HFF-Myc (cell line): Measurements from ENCODE around the gene SLX9.
A peak's percentile ranks its signal among the peaks of the same experiment; 100 is the strongest.

Experiments used
- DNase-seq: peaks from one replicate; pipeline ENCODE4 v3.0.0-alpha.2; 2011; ENCODE audit warnings: low read depth; ENCODE audit errors: extremely low read depth
- H3K4me3 ChIP-seq: replicated peaks from 2 replicates; pipeline ENCODE4 v1.5.1; 2011; ENCODE audit warnings: low read depth, mild to moderate bottlenecking, control low read depth, low read length
- TF ChIP-seq, protein P1 (sequence below): IDR thresholded peaks from 2 replicates; pipeline ENCODE4 v1.5.1; 2012; ENCODE audit warnings: mild to moderate bottlenecking, low read depth, low read length, control low read depth; ENCODE audit errors: missing control alignments

SLX9 gene

DNA sequence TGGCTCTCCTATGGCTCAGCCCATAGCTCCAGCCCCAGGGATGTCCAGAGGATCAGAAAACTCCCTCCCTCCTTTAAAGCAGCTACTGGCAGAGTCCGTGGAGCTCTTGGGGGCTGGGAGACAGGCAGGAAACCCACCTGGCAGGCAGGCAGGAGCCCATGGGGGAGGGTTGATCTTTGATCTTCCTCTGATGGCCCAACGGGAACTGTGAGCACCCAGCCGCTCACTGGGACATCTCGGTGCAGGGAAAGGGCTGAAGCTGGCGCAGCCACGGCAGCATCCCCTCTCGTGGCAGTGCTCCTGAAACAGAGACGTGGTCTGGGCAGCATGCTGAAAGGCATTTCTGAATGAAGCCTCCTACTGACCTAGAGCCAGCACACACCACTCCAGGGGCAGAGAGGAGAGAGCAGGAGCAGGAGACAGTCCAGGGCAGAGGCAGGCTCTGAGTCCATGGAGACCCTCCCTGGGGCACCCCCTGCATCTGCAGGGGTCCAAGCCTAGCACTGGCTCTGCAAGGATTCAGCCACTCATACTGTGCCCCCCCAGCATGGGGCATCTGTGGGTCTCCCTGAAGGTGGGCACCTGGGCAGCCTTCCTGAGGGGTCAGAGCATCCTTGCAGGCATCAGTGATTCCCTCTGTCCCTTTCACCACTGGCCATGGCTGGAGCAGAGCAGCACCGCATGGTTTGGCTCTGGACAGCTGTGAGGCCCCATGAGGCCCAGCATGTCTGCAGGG lies 4.9 kb upstream of the SLX9 start:
- TF ChIP-seq, protein P1, sequence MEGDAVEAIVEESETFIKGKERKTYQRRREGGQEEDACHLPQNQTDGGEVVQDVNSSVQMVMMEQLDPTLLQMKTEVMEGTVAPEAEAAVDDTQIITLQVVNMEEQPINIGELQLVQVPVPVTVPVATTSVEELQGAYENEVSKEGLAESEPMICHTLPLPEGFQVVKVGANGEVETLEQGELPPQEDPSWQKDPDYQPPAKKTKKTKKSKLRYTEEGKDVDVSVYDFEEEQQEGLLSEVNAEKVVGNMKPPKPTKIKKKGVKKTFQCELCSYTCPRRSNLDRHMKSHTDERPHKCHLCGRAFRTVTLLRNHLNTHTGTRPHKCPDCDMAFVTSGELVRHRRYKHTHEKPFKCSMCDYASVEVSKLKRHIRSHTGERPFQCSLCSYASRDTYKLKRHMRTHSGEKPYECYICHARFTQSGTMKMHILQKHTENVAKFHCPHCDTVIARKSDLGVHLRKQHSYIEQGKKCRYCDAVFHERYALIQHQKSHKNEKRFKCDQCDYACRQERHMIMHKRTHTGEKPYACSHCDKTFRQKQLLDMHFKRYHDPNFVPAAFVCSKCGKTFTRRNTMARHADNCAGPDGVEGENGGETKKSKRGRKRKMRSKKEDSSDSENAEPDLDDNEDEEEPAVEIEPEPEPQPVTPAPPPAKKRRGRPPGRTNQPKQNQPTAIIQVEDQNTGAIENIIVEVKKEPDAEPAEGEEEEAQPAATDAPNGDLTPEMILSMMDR, result no peak
- no peak overlapping the region for H3K4me3 ChIP-seq
- no peak for DNase-seq

DNA sequence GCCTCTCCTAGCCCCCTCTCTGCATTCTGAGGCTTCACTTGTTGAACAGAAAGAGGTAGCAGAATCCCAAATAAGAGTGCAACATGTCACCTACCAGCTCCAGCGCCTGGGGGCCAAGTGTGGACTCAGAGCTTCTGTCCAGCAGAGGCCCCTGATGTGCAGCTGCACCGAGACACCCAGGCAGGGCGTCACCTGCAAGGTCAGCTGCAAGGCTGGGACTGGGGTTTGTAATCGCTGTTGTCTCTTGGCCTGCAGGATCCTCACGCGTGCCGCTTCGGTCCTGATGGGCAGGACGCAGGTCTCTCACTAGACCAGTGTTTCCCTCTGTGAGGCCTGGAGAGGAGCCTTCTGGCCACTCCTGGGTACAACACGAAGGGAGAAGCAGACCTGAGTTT lies 4.3 kb upstream of the SLX9 start:
- TF ChIP-seq, protein P1, result no peak
- no peak overlapping the region for H3K4me3 ChIP-seq
- no peak for DNase-seq

DNA sequence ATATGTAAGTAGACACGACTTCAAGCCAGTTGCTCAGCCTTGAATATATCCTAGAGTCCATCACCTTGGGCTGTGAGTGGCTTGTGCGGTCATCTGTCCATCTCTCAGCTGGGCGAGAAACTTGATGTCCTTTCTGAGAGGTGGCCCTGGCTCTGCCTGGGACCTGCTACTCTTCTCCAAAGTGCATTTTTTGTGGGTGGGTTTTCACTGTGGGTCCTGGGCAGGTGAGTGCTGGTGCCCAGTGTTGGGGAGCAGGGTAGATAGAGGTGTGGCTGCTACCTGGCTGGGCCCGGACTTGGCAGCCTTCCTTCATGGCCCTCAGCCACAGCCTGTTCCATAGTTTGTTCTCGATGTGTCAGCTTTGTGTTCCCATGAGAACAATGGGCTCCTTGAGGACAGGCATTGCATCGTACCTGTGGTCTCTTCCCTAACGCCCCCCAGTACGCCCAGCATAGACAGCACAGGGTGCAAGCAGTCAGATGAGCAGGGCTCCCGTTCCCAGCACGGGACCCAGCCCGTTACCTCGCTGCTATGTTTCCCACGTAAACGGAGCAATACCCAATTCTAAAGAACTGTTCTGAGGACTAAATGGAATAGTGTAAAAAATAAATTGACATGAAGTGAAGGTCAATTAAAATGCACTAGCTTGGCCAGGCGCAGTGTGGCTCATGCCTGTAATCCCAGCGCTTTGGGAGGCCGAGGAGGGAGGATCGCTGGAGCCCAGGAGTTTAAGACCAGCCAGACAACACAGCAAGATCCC lies 877 bp upstream of the SLX9 start:
- TF ChIP-seq, protein P1, result no peak
- no peak for DNase-seq
- peak overlapping the region; percentile 97 for H3K4me3 ChIP-seq

DNA sequence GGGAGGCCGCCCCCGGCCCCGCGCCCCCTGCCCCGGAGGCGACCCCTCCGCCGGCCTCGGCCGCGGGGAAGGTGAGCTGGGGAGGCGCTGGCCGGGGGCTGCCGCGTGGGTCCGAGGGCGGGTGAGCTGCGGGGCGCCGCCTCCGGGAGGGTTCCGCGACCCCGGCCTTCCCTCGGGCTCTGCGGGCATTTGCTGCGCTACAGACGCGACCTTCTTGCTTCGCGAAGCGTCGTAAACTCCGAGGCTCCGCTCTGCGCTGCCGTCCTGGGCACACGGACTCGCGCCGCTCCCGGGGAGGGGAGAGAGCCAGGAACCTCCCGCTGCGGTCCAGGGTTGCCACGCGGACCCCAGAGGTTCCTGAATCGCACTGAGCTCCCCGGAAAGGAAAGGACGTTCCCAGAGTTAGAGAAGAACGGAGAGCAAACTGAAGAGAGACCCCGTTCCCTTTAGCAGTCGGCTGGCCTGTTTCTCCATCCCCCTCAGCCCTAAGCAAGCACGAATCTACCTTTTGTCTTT lies 345 bp downstream of the SLX9 start:
- TF ChIP-seq, protein P1, result no peak
- peak overlapping the region; percentile 97 for H3K4me3 ChIP-seq
- no peak for DNase-seq

DNA sequence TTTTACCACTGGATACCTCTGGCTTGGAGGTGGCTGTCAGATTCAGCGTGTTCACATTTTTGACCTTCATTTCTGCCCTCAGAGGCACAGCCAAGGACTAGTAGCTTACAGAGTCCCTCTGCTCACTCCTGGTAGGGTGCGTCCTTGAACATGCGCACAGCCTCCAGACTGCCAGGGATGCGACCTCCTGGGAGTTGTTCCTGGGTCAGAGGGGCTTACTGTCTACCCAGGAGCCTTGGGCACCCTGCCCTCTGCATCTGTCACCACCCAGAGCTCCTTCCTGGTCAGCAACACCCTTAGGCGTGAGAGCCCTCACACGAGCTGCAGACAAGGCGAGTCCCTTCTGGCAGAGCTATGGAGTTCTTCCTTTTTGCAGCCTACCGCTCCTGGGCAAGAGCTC lies 1.7 kb downstream of the SLX9 start:
- no peak for DNase-seq
- peak overlapping the region; percentile 97 for H3K4me3 ChIP-seq
- TF ChIP-seq, protein P1, result no peak

DNA sequence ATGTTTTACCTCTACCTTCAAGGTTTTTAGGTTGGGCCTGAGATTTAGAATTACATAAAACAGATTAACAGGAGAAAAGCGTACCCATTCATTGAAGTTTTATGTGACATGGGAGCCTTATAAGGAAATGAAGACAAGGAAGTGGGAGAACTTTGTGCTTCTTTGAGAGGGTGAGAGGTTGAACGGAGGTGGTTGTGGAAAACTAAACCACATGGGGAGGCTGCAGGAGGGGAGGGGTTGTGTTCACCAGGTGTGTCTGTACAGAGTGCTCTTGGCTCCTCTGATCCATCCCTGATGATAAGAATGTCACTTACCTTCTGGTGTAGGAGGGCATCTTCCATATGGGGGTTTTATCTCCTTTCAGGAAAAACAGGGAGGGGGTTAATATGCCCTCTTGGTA lies 2.7 kb downstream of the SLX9 start:
- no peak for DNase-seq
- TF ChIP-seq, protein P1, result no peak
- no peak overlapping the region for H3K4me3 ChIP-seq
